Activated T-helper 9 cell treated with anti-CD3 and anti-CD28 coated beads, Interleukin-2, amount 50 U/mL, for 16 hours (primary cell): ENCODE results near the gene DACT2.
"Not testable (repeated sequence)": the region's sequence is repeated elsewhere in the genome, so short reads cannot be mapped to it uniquely, and the experiment has no call there.

Experiments
- DNase-seq: peaks from one replicate; pipeline ENCODE4 v3.0.0-alpha.2; 2020; ENCODE audit warnings: low read depth

The DACT2 gene

GRCh38 chr6:168282985-168283685 lies 36.4 kb downstream of the DACT2 start:
- DNase-seq = no peak

- no peak for DNase-seq
Measured at GRCh38 chr6:168281826-168282225, 37.8 kb downstream of the DACT2 start.

- not testable (repeated sequence) for DNase-seq
Measured at GRCh38 chr6:168281314-168281713, 38.3 kb downstream of the DACT2 start.

- no peak for DNase-seq
Measured at GRCh38 chr6:168280899-168281245, 38.7 kb downstream of the DACT2 start.

GRCh38 chr6:168280020-168280898 lies 39.3 kb downstream of the DACT2 start:
- no peak for DNase-seq

- no peak for DNase-seq
Measured at GRCh38 chr6:168279403-168279935, 40.1 kb downstream of the DACT2 start.

GRCh38 chr6:168278904-168279303 lies 40.7 kb downstream of the DACT2 start:
- DNase-seq = no peak

- no peak for DNase-seq
Measured at GRCh38 chr6:168277274-168277669, 42.3 kb downstream of the DACT2 start.

GRCh38 chr6:168276576-168277273 lies 42.9 kb downstream of the DACT2 start:
- DNase-seq = no peak

- DNase-seq = no peak
Measured at GRCh38 chr6:168275168-168275567, 44.4 kb downstream of the DACT2 start.

GRCh38 chr6:168274037-168274952 lies 45.3 kb downstream of the DACT2 start:
- no peak for DNase-seq

- no peak for DNase-seq
Measured at GRCh38 chr6:168273441-168274036, 46.0 kb downstream of the DACT2 start.

GRCh38 chr6:168272415-168273325 lies 46.9 kb downstream of the DACT2 start:
- no peak for DNase-seq

- DNase-seq = no peak
Measured at GRCh38 chr6:168270274-168271172, 49.1 kb downstream of the DACT2 start.

GRCh38 chr6:168269455-168270243 lies 49.9 kb downstream of the DACT2 start:
- no peak for DNase-seq

- no peak for DNase-seq
Measured at GRCh38 chr6:168268755-168269154, 50.8 kb downstream of the DACT2 start.

GRCh38 chr6:168267779-168268178 lies 51.8 kb downstream of the DACT2 start:
- DNase-seq = not testable (repeated sequence)
